ENCODE measurements around the gene ZNF385A. TPM values are rescaled to one million over a fixed set of nuclear protein-coding genes. Genes with fewer than 3 reads are reported as not detected.

Gene ZNF385A
- total and polyA plus RNA-seq, 2 of the 4 experiments (the other 2 are of a cell fraction), result 0.36 to 2.5 TPM

DNA sequence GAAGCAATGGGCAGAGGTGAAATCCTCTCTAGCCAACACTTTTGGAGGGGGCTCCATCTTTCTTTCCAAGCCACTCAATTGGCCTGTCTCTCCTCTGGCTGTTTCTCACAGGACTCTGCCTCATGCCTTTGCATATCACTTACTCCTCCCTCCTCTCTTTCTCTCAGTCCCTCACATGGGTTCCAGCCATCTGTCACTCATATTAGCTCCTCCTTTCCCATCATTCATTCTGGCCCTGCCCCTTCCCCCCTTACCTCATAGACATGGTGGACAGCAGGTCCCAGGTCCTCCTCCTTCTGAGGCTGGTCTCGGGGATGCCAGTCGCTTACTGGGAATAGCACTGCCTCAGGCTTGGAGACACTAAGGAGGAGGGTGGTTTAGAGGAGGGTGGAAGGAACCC lies 16.6 kb upstream of the ZNF385A start:
- dilution Hi-C loops (cut with HindIII; ENCODE audit: low sequenced_read_pairs, unreplicated experiment) (no loop called here), intact Hi-C loops (cut with micrococcal nuclease) (no loop called here), in situ Hi-C loops (cut with MboI; ENCODE audit: low sequenced_read_pairs) (no loop called here)
- no peak for TF ChIP-seq CEBPB (IDR thresholded peaks at IDR 0.05; ENCODE audit: low read depth, low read length)
- TF ChIP-seq RAD21 (IDR thresholded peaks at IDR 0.05; ENCODE audit: low read length), result no peak
- TF ChIP-seq FOS (IDR thresholded peaks at IDR 0.05; ENCODE audit: low read depth, low read length), result no peak
- TF ChIP-seq NFE2L2 (IDR thresholded peaks at IDR 0.05; ENCODE audit: low read depth, low read length), result no peak
- TF ChIP-seq MAZ (IDR thresholded peaks at IDR 0.05; ENCODE audit: borderline replicate concordance, low read depth, low read length), result no peak
- TF ChIP-seq POLR2A (IDR thresholded peaks at IDR 0.05; ENCODE audit: low read depth, low read length), result no peak
- TF ChIP-seq, protein P1, sequence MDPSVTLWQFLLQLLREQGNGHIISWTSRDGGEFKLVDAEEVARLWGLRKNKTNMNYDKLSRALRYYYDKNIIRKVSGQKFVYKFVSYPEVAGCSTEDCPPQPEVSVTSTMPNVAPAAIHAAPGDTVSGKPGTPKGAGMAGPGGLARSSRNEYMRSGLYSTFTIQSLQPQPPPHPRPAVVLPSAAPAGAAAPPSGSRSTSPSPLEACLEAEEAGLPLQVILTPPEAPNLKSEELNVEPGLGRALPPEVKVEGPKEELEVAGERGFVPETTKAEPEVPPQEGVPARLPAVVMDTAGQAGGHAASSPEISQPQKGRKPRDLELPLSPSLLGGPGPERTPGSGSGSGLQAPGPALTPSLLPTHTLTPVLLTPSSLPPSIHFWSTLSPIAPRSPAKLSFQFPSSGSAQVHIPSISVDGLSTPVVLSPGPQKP (IDR thresholded peaks at IDR 0.05; ENCODE audit: borderline replicate concordance, low read depth, low read length), result no peak
- TF ChIP-seq RFX5 (IDR thresholded peaks at IDR 0.05; ENCODE audit: low read depth, low read length), result no peak
- TF ChIP-seq CHD1 (IDR thresholded peaks at IDR 0.05; ENCODE audit: low read depth, low read length), result no peak
- no peak for TF ChIP-seq RCOR1 (IDR thresholded peaks at IDR 0.05; ENCODE audit: insufficient replicate concordance, low read length)
- TF ChIP-seq, protein P2, sequence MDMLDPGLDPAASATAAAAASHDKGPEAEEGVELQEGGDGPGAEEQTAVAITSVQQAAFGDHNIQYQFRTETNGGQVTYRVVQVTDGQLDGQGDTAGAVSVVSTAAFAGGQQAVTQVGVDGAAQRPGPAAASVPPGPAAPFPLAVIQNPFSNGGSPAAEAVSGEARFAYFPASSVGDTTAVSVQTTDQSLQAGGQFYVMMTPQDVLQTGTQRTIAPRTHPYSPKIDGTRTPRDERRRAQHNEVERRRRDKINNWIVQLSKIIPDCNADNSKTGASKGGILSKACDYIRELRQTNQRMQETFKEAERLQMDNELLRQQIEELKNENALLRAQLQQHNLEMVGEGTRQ (IDR thresholded peaks at IDR 0.05; ENCODE audit: low read depth, low read length), result no peak
- TF ChIP-seq BHLHE40 (IDR thresholded peaks at IDR 0.05; ENCODE audit: low read depth, low read length), result no peak
- no peak for TF ChIP-seq MAFK (IDR thresholded peaks at IDR 0.05; ENCODE audit: low read depth, low read length)
- TF ChIP-seq, protein P3, sequence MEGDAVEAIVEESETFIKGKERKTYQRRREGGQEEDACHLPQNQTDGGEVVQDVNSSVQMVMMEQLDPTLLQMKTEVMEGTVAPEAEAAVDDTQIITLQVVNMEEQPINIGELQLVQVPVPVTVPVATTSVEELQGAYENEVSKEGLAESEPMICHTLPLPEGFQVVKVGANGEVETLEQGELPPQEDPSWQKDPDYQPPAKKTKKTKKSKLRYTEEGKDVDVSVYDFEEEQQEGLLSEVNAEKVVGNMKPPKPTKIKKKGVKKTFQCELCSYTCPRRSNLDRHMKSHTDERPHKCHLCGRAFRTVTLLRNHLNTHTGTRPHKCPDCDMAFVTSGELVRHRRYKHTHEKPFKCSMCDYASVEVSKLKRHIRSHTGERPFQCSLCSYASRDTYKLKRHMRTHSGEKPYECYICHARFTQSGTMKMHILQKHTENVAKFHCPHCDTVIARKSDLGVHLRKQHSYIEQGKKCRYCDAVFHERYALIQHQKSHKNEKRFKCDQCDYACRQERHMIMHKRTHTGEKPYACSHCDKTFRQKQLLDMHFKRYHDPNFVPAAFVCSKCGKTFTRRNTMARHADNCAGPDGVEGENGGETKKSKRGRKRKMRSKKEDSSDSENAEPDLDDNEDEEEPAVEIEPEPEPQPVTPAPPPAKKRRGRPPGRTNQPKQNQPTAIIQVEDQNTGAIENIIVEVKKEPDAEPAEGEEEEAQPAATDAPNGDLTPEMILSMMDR (conservative IDR thresholded peaks at IDR 0.05; ENCODE audit: low read depth, low read length), result no peak
- TF ChIP-seq SMC3 (IDR thresholded peaks at IDR 0.05; ENCODE audit: low read depth, low read length), result no peak
- no peak for TF ChIP-seq MXI1 (IDR thresholded peaks at IDR 0.05; ENCODE audit: borderline replicate concordance, low read depth, low read length)
- Histone ChIP-seq H3K18ac (ENCODE audit: low read depth, low read length) (no peak overlapping the region), H2BK15ac (ENCODE audit: low read depth, low read length) (no peak overlapping the region), H4K8ac (ENCODE audit: low read depth in 2 of 2, low read length in 2 of 2) (no peak overlapping the region), H3K4me2 (ENCODE audit: low read depth, low read length) (no peak overlapping the region), H3K9me3 (ENCODE audit: control insufficient read depth, insufficient read depth, low read length) (no peaks in the 10 kb centered on the region), H4K5ac (ENCODE audit: low read depth, low read length) (no peak overlapping the region), H3K4me1 (ENCODE audit: control insufficient read depth, insufficient read depth, low read length) (no peaks in the 10 kb centered on the region), H2BK20ac (ENCODE audit: low read depth, low read length) (no peak overlapping the region), H2BK5ac (ENCODE audit: low read depth, low read length, poor library complexity, severe bottlenecking) (no peak overlapping the region), H2AFZ (replicated peaks; ENCODE audit: low read length, poor library complexity) (no peak overlapping the region), H4K20me1 (ENCODE audit: insufficient read depth, low read length) (peaks cover 53% of the 10 kb centered on the region), H3K56ac (ENCODE audit: extremely low read depth, insufficient read depth, low read length) (no peak overlapping the region), H2AK9ac (replicated peaks; ENCODE audit: low read depth, low read length, poor library complexity) (no peak overlapping the region), H2BK120ac (ENCODE audit: low read depth, low read length) (no peak overlapping the region), H3K14ac (replicated peaks; ENCODE audit: low read depth, low read length) (no peak overlapping the region), H3K27ac (ENCODE audit: insufficient read depth, low read length) (no peak overlapping the region), H3K4me3 (ENCODE audit: insufficient read depth, low read depth, low read length) (no peak overlapping the region), H3K4ac (ENCODE audit: low read depth, low read length) (no peak overlapping the region), H3K23ac (ENCODE audit: low read depth, low read length) (no peak overlapping the region), H2AK5ac (ENCODE audit: low read depth, low read length) (no peak overlapping the region), H3K9ac (ENCODE audit: low read depth, low read length) (no peak overlapping the region), H3K9me1 (ENCODE audit: insufficient read depth, low read length) (no peaks in the 10 kb centered on the region), H3K79me1 (ENCODE audit: low read depth in 1 of 2, low read length in 2 of 2) (peaks cover 42 to 67% of the 10 kb centered on the region in 2 experiments; a peak in 3 of 4 replicates), H4K91ac (ENCODE audit: insufficient read depth, low read depth, low read length) (no peak overlapping the region), H3K36me3 (ENCODE audit: control insufficient read depth, insufficient read depth, low read length) (peaks cover 87% of the 10 kb centered on the region), H3K27me3 (ENCODE audit: control insufficient read depth, insufficient read depth, low read length) (no peaks in the 10 kb centered on the region)
- POLR2A ChIA-PET (ENCODE audit: unreplicated experiment), result no interaction called here
- no TSS peak for BruUV-seq (replicated peaks)
- ATAC-seq (ENCODE audit: low read depth), result no peak
- WGBS, 2 experiments (ENCODE audit: extremely low coverage in 2 of 2, insufficient read length in 1 of 2), result no CpG with 5 or more reads among the region's 2 CpGs
- CTCF ChIA-PET, result interaction anchor here (0.6 to 5.0 kb wide), 2 partner anchors 39 to 75 kb away, joined by 3 to 77 read pairs; no protein-coding TSS in a partner anchor
- no peak for DNase-seq
